ENCODE data around the gene MSI2. TPM values are rescaled to one million over a fixed set of nuclear protein-coding genes. Genes with fewer than 3 reads are reported as not detected.

MSI2 gene
- total RNA-seq, 2 donors from 2014 or later, result 112 to 119 TPM

- Mint-ChIP-seq H3K4me1 (ENCODE audit: low read depth) (peaks cover 53% of the 10 kb centered on the region), H3K27me3 (ENCODE audit: low read depth) (no peaks in the 10 kb centered on the region), H3K9me3 (no peaks in the 10 kb centered on the region), H3K27ac (peak overlapping the region; percentile 43), H3K4me3 (no peak overlapping the region), H3K36me3 (ENCODE audit: insufficient read depth in 2 of 2) (peaks cover 0 to 2% of the 10 kb centered on the region in 2 donors)
- DNase-seq (no peak), ATAC-seq (replicated peaks in 1 of 2) (peak; percentile 32 to 36)
These were observed 224.3 kb downstream of the MSI2 start for GRCh38 chr17:57480438-57481196.

GRCh38 chr17:57481910-57482391 is 225.6 kb downstream of the MSI2 start:
- Mint-ChIP-seq H3K36me3 (ENCODE audit: insufficient read depth in 2 of 2) (peaks cover 1 to 2% of the 10 kb centered on the region in 2 donors), H3K27me3 (ENCODE audit: low read depth) (no peaks in the 10 kb centered on the region), H3K4me1 (ENCODE audit: low read depth) (peaks cover 66% of the 10 kb centered on the region), H3K4me3 (no peak overlapping the region), H3K9me3 (no peaks in the 10 kb centered on the region), H3K27ac (no peak overlapping the region)
- no peak for DNase-seq
- ATAC-seq (replicated peaks in 1 of 2), result no peak

- ATAC-seq (replicated peaks in 1 of 2) (no peak), DNase-seq (no peak)
- Mint-ChIP-seq H3K27ac (no peak overlapping the region), H3K27me3 (ENCODE audit: low read depth) (no peaks in the 10 kb centered on the region), H3K36me3 (ENCODE audit: insufficient read depth in 2 of 2) (peaks cover 1 to 2% of the 10 kb centered on the region in 2 donors), H3K4me1 (ENCODE audit: low read depth) (peaks cover 73% of the 10 kb centered on the region), H3K9me3 (no peaks in the 10 kb centered on the region), H3K4me3 (no peak overlapping the region)
These were observed 226.3 kb downstream of the MSI2 start for GRCh38 chr17:57482657-57483056.

GRCh38 chr17:57484081-57484666 is 227.9 kb downstream of the MSI2 start:
- ATAC-seq (replicated peaks in 1 of 2) (no peak), DNase-seq (no peak)
- Mint-ChIP-seq H3K9me3 (no peaks in the 10 kb centered on the region), H3K27me3 (ENCODE audit: low read depth) (no peaks in the 10 kb centered on the region), H3K4me1 (ENCODE audit: low read depth) (peaks cover 79% of the 10 kb centered on the region), H3K36me3 (ENCODE audit: insufficient read depth in 2 of 2) (peaks cover 1 to 2% of the 10 kb centered on the region in 2 donors), H3K27ac (no peak overlapping the region), H3K4me3 (no peak overlapping the region)

- DNase-seq (no peak), ATAC-seq (replicated peaks in 1 of 2) (peak in 1 of 2 donors; percentile 28)
- Mint-ChIP-seq H3K9me3 (no peaks in the 10 kb centered on the region), H3K4me3 (no peak overlapping the region), H3K36me3 (ENCODE audit: insufficient read depth in 2 of 2) (peaks cover 1 to 2% of the 10 kb centered on the region in 2 donors), H3K27ac (no peak overlapping the region), H3K4me1 (ENCODE audit: low read depth) (peaks cover 78% of the 10 kb centered on the region), H3K27me3 (ENCODE audit: low read depth) (no peaks in the 10 kb centered on the region)
These were observed 228.7 kb downstream of the MSI2 start for GRCh38 chr17:57484826-57485565.

- DNase-seq (no peak), ATAC-seq (replicated peaks in 1 of 2) (no peak)
- H3K27me3 Mint-ChIP-seq (ENCODE audit: low read depth), result no peaks in the 10 kb centered on the region
- H3K9me3 Mint-ChIP-seq, result no peaks in the 10 kb centered on the region
- H3K4me3 Mint-ChIP-seq, result peak overlapping the region in 1 of 2 donors; percentile 23
- peaks cover 1 to 2% of the 10 kb centered on the region in 2 donors for H3K36me3 Mint-ChIP-seq (ENCODE audit: insufficient read depth in 2 of 2)
- peaks cover 73% of the 10 kb centered on the region for H3K4me1 Mint-ChIP-seq (ENCODE audit: low read depth)
- H3K27ac Mint-ChIP-seq, result no peak overlapping the region
These were observed 229.2 kb downstream of the MSI2 start for GRCh38 chr17:57485566-57485865.

GRCh38 chr17:57485916-57486881 is 229.9 kb downstream of the MSI2 start:
- DNase-seq (no peak), ATAC-seq (replicated peaks in 1 of 2) (peak; percentile 31 to 36)
- Mint-ChIP-seq H3K27me3 (ENCODE audit: low read depth) (no peaks in the 10 kb centered on the region), H3K4me3 (peak overlapping the region; percentile 11 to 23), H3K4me1 (ENCODE audit: low read depth) (peaks cover 71% of the 10 kb centered on the region), H3K27ac (peak overlapping the region; percentile 59), H3K9me3 (no peaks in the 10 kb centered on the region), H3K36me3 (ENCODE audit: insufficient read depth in 2 of 2) (peaks cover 1 to 2% of the 10 kb centered on the region in 2 donors)

- Mint-ChIP-seq H3K9me3 (no peaks in the 10 kb centered on the region), H3K36me3 (ENCODE audit: insufficient read depth in 2 of 2) (peaks cover 1 to 2% of the 10 kb centered on the region in 2 donors), H3K27ac (peak overlapping the region; percentile 59), H3K4me1 (ENCODE audit: low read depth) (peaks cover 67% of the 10 kb centered on the region), H3K4me3 (peak overlapping the region in 1 of 2 donors; percentile 11), H3K27me3 (ENCODE audit: low read depth) (no peaks in the 10 kb centered on the region)
- ATAC-seq (replicated peaks in 1 of 2) (no peak), DNase-seq (no peak)
These were observed 230.6 kb downstream of the MSI2 start for GRCh38 chr17:57486882-57487301.

GRCh38 chr17:57487573-57487972 is 231.2 kb downstream of the MSI2 start:
- H3K27me3 Mint-ChIP-seq (ENCODE audit: low read depth), result no peaks in the 10 kb centered on the region
- H3K4me3 Mint-ChIP-seq, result no peak overlapping the region
- H3K27ac Mint-ChIP-seq, result no peak overlapping the region
- ATAC-seq (replicated peaks in 1 of 2) (no peak), DNase-seq (no peak)
- peaks cover 0 to 1% of the 10 kb centered on the region in 2 donors for H3K36me3 Mint-ChIP-seq (ENCODE audit: insufficient read depth in 2 of 2)
- peaks cover 62% of the 10 kb centered on the region for H3K4me1 Mint-ChIP-seq (ENCODE audit: low read depth)
- no peaks in the 10 kb centered on the region for H3K9me3 Mint-ChIP-seq

- no peak overlapping the region for H3K4me3 Mint-ChIP-seq
These were observed 232.5 kb downstream of the MSI2 start for GRCh38 chr17:57488856-57489255.

GRCh38 chr17:57489321-57489720 is 233.0 kb downstream of the MSI2 start:
- H3K27ac Mint-ChIP-seq, result no peak overlapping the region
- ATAC-seq (replicated peaks in 1 of 2) (no peak), DNase-seq (no peak)
- peaks cover 47% of the 10 kb centered on the region for H3K4me1 Mint-ChIP-seq (ENCODE audit: low read depth)
- H3K9me3 Mint-ChIP-seq, result no peaks in the 10 kb centered on the region
- no peaks in the 10 kb centered on the region for H3K27me3 Mint-ChIP-seq (ENCODE audit: low read depth)
- H3K36me3 Mint-ChIP-seq (ENCODE audit: insufficient read depth in 2 of 2), result peaks cover 0 to 1% of the 10 kb centered on the region in 2 donors
- H3K4me3 Mint-ChIP-seq, result no peak overlapping the region

More at GRCh38 chr17:57488856-57489255, 232.5 kb downstream of the MSI2 start:
- Mint-ChIP-seq H3K27me3 (ENCODE audit: low read depth) (no peaks in the 10 kb centered on the region), H3K9me3 (no peaks in the 10 kb centered on the region), H3K27ac (no peak overlapping the region), H3K36me3 (ENCODE audit: insufficient read depth in 2 of 2) (peaks cover 0 to 1% of the 10 kb centered on the region in 2 donors), H3K4me1 (ENCODE audit: low read depth) (peaks cover 52% of the 10 kb centered on the region)
- DNase-seq (no peak), ATAC-seq (replicated peaks in 1 of 2) (no peak)

GRCh38 chr17:57490111-57490845 is 234.0 kb downstream of the MSI2 start:
- H3K36me3 Mint-ChIP-seq (ENCODE audit: insufficient read depth in 2 of 2), result peaks cover 0 to 1% of the 10 kb centered on the region in 2 donors
- no peak for ATAC-seq (replicated peaks in 1 of 2)
- DNase-seq, result no peak
- peaks cover 38% of the 10 kb centered on the region for H3K4me1 Mint-ChIP-seq (ENCODE audit: low read depth)
- H3K27ac Mint-ChIP-seq, result peak overlapping the region; percentile 24
- no peaks in the 10 kb centered on the region for H3K27me3 Mint-ChIP-seq (ENCODE audit: low read depth)
- H3K4me3 Mint-ChIP-seq, result no peak overlapping the region
- no peaks in the 10 kb centered on the region for H3K9me3 Mint-ChIP-seq
